Suprapubic skin (tissue), 4 donors: ENCODE data around the gene FXR2.

Source experiments
- POLR2A ChIP-seq, 2 donors: fragments of 450-650 bp; IDR thresholded peaks; one replicate each; pipeline ENCODE4 v1.6.1; 2017; ENCODE audit warnings: antibody characterized with exemption in 2 of 2, mild to moderate bottlenecking in 2 of 2, moderate library complexity in 2 of 2
- POLR2AphosphoS5 ChIP-seq, 3 donors: sonication (generic); formaldehyde crosslinking; IDR thresholded peaks; one replicate each; pipeline ENCODE4 v1.6.1; 2017; ENCODE audit warnings: antibody characterized with exemption in 3 of 3
- TF ChIP-seq, protein P1 (sequence below), 2 donors: fragments of 200-600 bp in 1 of 2; fragments of 450-650 bp in 1 of 2; sonication (generic) in 1 of 2; IDR thresholded peaks; one replicate each; pipeline ENCODE4 v1.5.1; 2016 to 2019; ENCODE audit warnings: antibody characterized with exemption in 2 of 2, mild to moderate bottlenecking in 1 of 2, moderate library complexity in 1 of 2

DNA sequence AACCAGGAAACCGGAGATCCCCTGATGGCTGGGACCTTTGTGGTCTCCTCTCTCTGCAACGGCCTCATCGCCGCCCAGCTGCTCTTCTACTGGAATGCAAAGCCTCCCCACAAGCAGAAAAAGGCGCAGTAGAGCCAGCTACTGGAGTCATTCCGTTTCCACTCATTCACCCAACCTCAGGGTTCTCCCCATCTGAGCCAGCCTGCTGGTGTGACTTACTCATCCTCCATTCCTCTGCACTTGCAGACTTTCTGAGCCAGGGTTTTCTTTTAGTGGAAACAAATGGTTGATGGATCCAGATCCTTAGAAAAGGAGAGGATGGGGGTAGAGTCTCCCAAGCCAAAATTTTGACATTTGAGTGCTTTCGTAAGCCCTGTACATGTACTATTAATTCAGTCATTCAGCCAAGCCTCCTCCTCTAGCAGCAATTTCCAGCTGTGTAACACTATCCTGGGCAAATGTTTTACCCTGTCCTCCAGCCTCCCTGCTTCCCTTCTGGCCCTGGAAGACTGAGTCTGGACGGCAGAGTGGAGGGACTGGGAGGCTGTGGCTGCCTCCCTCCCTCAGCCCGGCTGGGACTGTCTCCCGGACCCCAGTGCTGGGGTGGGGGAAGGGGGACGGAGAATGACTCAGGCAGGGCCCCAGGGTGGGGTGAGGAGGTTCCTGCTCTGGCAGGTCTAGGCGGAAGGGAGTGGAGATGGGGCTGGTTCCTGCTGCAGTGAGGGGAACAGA is 27.1 kb downstream of the FXR2 start:
- TF ChIP-seq POLR2AphosphoS5 (IDR thresholded peaks at IDR 0.05), result no peak
- TF ChIP-seq, protein P1, sequence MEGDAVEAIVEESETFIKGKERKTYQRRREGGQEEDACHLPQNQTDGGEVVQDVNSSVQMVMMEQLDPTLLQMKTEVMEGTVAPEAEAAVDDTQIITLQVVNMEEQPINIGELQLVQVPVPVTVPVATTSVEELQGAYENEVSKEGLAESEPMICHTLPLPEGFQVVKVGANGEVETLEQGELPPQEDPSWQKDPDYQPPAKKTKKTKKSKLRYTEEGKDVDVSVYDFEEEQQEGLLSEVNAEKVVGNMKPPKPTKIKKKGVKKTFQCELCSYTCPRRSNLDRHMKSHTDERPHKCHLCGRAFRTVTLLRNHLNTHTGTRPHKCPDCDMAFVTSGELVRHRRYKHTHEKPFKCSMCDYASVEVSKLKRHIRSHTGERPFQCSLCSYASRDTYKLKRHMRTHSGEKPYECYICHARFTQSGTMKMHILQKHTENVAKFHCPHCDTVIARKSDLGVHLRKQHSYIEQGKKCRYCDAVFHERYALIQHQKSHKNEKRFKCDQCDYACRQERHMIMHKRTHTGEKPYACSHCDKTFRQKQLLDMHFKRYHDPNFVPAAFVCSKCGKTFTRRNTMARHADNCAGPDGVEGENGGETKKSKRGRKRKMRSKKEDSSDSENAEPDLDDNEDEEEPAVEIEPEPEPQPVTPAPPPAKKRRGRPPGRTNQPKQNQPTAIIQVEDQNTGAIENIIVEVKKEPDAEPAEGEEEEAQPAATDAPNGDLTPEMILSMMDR (IDR thresholded peaks at IDR 0.05), result no peak
- no peak for TF ChIP-seq POLR2A (IDR thresholded peaks at IDR 0.05)
